Liver (tissue), 9 donors: Measurements from ENCODE around the gene ANKFY1. TPM values are rescaled to one million over a fixed set of nuclear protein-coding genes. Genes with fewer than 3 reads are reported as not detected.

Experiments
- DNase-seq: peaks from one replicate; pipeline ENCODE4 v3.0.0-alpha.2; 2017; ENCODE audit warnings: low spot score
- H3K27ac ChIP-seq, 2 donors: one replicate each; pipeline ENCODE4 v1.7.0; 2013; ENCODE audit warnings: inconsistent platforms in 2 of 2, low read length in 2 of 2, control low read depth in 1 of 2, low read depth in 1 of 2, mild to moderate bottlenecking in 1 of 2
- H3K27me3 ChIP-seq, 4 donors: one replicate each; pipeline versions ENCODE4 v1.6.1 to v1.7.0; 2013; ENCODE audit warnings: low read length in 3 of 4, inconsistent platforms in 1 of 4, mild to moderate bottlenecking in 1 of 4, moderate library complexity in 1 of 4; ENCODE audit not compliant: control insufficient read depth in 4 of 4, insufficient read depth in 4 of 4
- H3K36me3 ChIP-seq, 4 donors: one replicate each; pipeline versions ENCODE4 v1.6.1 to v1.7.0; 2013; ENCODE audit warnings: low read length in 3 of 4, mild to moderate bottlenecking in 3 of 4, low read depth in 1 of 4, moderate library complexity in 1 of 4; ENCODE audit not compliant: control insufficient read depth in 4 of 4, insufficient read depth in 3 of 4
- H3K4me1 ChIP-seq, 4 donors: one replicate each; pipeline versions ENCODE4 v1.6.1 to v1.7.0; 2013; ENCODE audit warnings: low read length in 3 of 4, mild to moderate bottlenecking in 3 of 4, moderate library complexity in 1 of 4; ENCODE audit not compliant: control insufficient read depth in 4 of 4, insufficient read depth in 4 of 4
- H3K4me3 ChIP-seq, 3 donors: one replicate each; pipeline versions ENCODE4 v1.6.1 to v1.7.0; 2013; ENCODE audit warnings: low read length in 3 of 3, control low read depth in 1 of 3, low read depth in 1 of 3, mild to moderate bottlenecking in 1 of 3
- H3K9ac ChIP-seq, 2 donors: one replicate each; pipeline ENCODE4 v1.7.0; 2013; ENCODE audit warnings: low read length in 2 of 2, mild to moderate bottlenecking in 2 of 2, moderate library complexity in 2 of 2, control low read depth in 1 of 2, low read depth in 1 of 2
- H3K9me3 ChIP-seq, 4 donors: one replicate each; pipeline versions ENCODE4 v1.6.1 to v1.7.0; 2013; ENCODE audit warnings: low read length in 3 of 4; ENCODE audit not compliant: control insufficient read depth in 4 of 4
- ATF3 ChIP-seq: IDR thresholded peaks from 2 replicates; pipeline ENCODE4 v1.6.1; 2016; ENCODE audit warnings: antibody characterized with exemption
- CTCF ChIP-seq: fragments of 150-350 bp; IDR thresholded peaks from 2 replicates; pipeline ENCODE4 v1.5.1; 2017; ENCODE audit warnings: improper control_type of control experiment, low read depth, low read length; ENCODE audit not compliant: missing input control
- FOXA2 ChIP-seq: IDR thresholded peaks from 2 replicates; pipeline ENCODE4 v1.6.1; 2016; ENCODE audit warnings: antibody characterized with exemption
- GABPA ChIP-seq, 2 donors: IDR thresholded peaks in 1 of 2; conservative IDR thresholded peaks in 1 of 2; 2 replicates each; pipeline ENCODE4 v1.6.1; 2016; ENCODE audit warnings: antibody characterized with exemption in 2 of 2, mild to moderate bottlenecking in 1 of 2, moderate library complexity in 1 of 2
- HNF4G ChIP-seq: IDR thresholded peaks from 2 replicates; pipeline ENCODE4 v1.6.1; 2016; ENCODE audit warnings: antibody characterized with exemption
- JUND ChIP-seq, 2 donors: IDR thresholded peaks; 2 replicates each; pipeline ENCODE4 v1.6.1; 2016; ENCODE audit warnings: antibody characterized with exemption in 2 of 2
- MAX ChIP-seq: IDR thresholded peaks from 2 replicates; pipeline ENCODE4 v1.6.1; 2016; ENCODE audit warnings: antibody characterized with exemption
- NR2F2 ChIP-seq: IDR thresholded peaks from 2 replicates; pipeline ENCODE4 v1.6.1; 2016; ENCODE audit warnings: antibody characterized with exemption
- RAD21 ChIP-seq, 2 donors: IDR thresholded peaks; 2 replicates each; pipeline ENCODE4 v1.6.1; 2016; ENCODE audit warnings: antibody characterized with exemption in 2 of 2, mild to moderate bottlenecking in 2 of 2
- REST ChIP-seq: IDR thresholded peaks from 2 replicates; pipeline ENCODE4 v1.6.1; 2016; ENCODE audit warnings: antibody characterized with exemption, mild to moderate bottlenecking
- TAF1 ChIP-seq: conservative IDR thresholded peaks from 2 replicates; pipeline ENCODE4 v1.6.1; 2016; ENCODE audit warnings: antibody characterized with exemption, mild to moderate bottlenecking
- YY1 ChIP-seq: IDR thresholded peaks from 2 replicates; pipeline ENCODE4 v1.6.1; 2016; ENCODE audit warnings: antibody characterized with exemption, mild to moderate bottlenecking
- WGBS: extraction: QIAGEN DNeasy Blood & Tissue Kit; methylation state at CpG from one replicate; pipeline ENCODE4 v1.1.7; 2013; 5-methylcytosine and 5-hydroxymethylcytosine counted together
- polyA plus RNA-seq, 2 donors: library from polyadenylated mRNA; stranded (reverse) in 1 of 2; unstranded in 1 of 2; fragments of 200-250 nt in 1 of 2; fragments of >200 nt in 1 of 2; fragmentation: Nextera tagmentation in 1 of 2; extraction: Ambion mirVana in 1 of 2; gene quantifications; one replicate each; pipeline versions ENCODE4 v1.2.1 to v1.2.3, GENCODE V29; 2013 to 2015
- total RNA-seq, 2 donors: library from RNA; depleted of rRNA; stranded (reverse); fragments of >200 nt; gene quantifications; one replicate each; pipeline ENCODE4 v1.2.3, GENCODE V29; 2014
- donor health status: healthy.
- donor health status: healthy.
- donor health status: healthy.
- donor health status: healthy.
- donor health status: healthy.

Gene ANKFY1
- total and polyA plus RNA-seq, 4 donors = 6.8 to 38.6 (median 21.9) TPM

- H3K27me3 ChIP-seq = no peaks in the 10 kb centered on the region
- no peak overlapping the region for H3K4me3 ChIP-seq
- H3K9me3 ChIP-seq = no peaks in the 10 kb centered on the region
- no peaks in the 10 kb centered on the region for H3K4me1 ChIP-seq
- H3K9ac ChIP-seq = no peak overlapping the region
- H3K27ac ChIP-seq = no peak overlapping the region
- no peak for DNase-seq
- TF ChIP-seq TAF1 (no peak), RAD21 (IDR thresholded peaks at IDR 0.05) (no peak), JUND (IDR thresholded peaks at IDR 0.05) (no peak)
- peaks cover 6 to 78% (median 60%) of the 10 kb centered on the region in 4 donors for H3K36me3 ChIP-seq
- WGBS = 94% methylated on average over 15 of the region's 15 CpGs
Observed at GRCh38 chr17:4178651-4179050, 85.1 kb downstream of the ANKFY1 start.

GRCh38 chr17:4177806-4178205, 86.0 kb downstream of the ANKFY1 start:
- H3K9ac ChIP-seq = no peak overlapping the region
- H3K27me3 ChIP-seq = no peaks in the 10 kb centered on the region
- no peaks in the 10 kb centered on the region for H3K9me3 ChIP-seq
- no peaks in the 10 kb centered on the region for H3K4me1 ChIP-seq
- TF ChIP-seq CTCF = no peak
- TF ChIP-seq REST = no peak
- TF ChIP-seq GABPA (IDR thresholded peaks at IDR 0.05 in 1 of 2, conservative IDR thresholded peaks at IDR 0.05 in 1 of 2) = no peak
- no peak for TF ChIP-seq RAD21 (IDR thresholded peaks at IDR 0.05)
- no peak for TF ChIP-seq MAX
- TF ChIP-seq HNF4G = no peak
- TF ChIP-seq YY1 = no peak
- H3K36me3 ChIP-seq = peaks cover 9 to 77% (median 55%) of the 10 kb centered on the region in 4 donors
- WGBS = 95% methylated on average over 21 of the region's 21 CpGs
- no peak overlapping the region for H3K27ac ChIP-seq
- no peak overlapping the region for H3K4me3 ChIP-seq
- DNase-seq = no peak

GRCh38 chr17:4176808-4177472, 86.8 kb downstream of the ANKFY1 start:
- DNase-seq = no peak
- Histone ChIP-seq H3K27ac (no peak overlapping the region), H3K4me3 (no peak overlapping the region), H3K4me1 (no peaks in the 10 kb centered on the region), H3K9ac (no peak overlapping the region), H3K36me3 (peaks cover 15 to 76% (median 57%) of the 10 kb centered on the region in 4 donors), H3K27me3 (no peaks in the 10 kb centered on the region), H3K9me3 (no peaks in the 10 kb centered on the region)
- TF ChIP-seq NR2F2 = no peak
- no peak for TF ChIP-seq FOXA2
- no peak for TF ChIP-seq RAD21 (IDR thresholded peaks at IDR 0.05)
- no peak for TF ChIP-seq GABPA (IDR thresholded peaks at IDR 0.05 in 1 of 2, conservative IDR thresholded peaks at IDR 0.05 in 1 of 2)
- TF ChIP-seq ATF3 = no peak
- 92% methylated on average over 12 of the region's 12 CpGs for WGBS
